H1 (cell line): ENCODE results near the gene IQSEC3. TPM values are rescaled to one million over a fixed set of nuclear protein-coding genes. Genes with fewer than 3 reads are reported as not detected.
"Not testable (repeated sequence)": the region's sequence is repeated elsewhere in the genome, so short reads cannot be mapped to it uniquely, and the experiment has no call there.

Source experiments
- CTCF ChIA-PET: fragments of 300-600 bp; sonication (Branson Sonifier 250); formaldehyde crosslinking; loops from one replicate; lab custom pipeline; 2021; ENCODE audit not compliant: partially characterized antibody; lab: Charles Lee
- POLR2A ChIA-PET: fragments of 300-600 bp; sonication (Branson Sonifier 250); formaldehyde crosslinking; loops from one replicate; lab custom pipeline; 2021; ENCODE audit warnings: inconsistent platforms; ENCODE audit not compliant: partially characterized antibody; lab: Charles Lee
- DNase-seq, 2 experiments: peaks; one replicate each; pipeline versions ENCODE4 v3.0.0 to v3.0.0-alpha.2; 2010 to 2022; ENCODE audit warnings: low spot score in 2 of 2, low read depth in 1 of 2, mixed read lengths in 1 of 2
- FAIRE-seq: peaks from 2 replicates; lab custom pipeline; 2011; peaks lifted over from hg19 to GRCh38; lab: Jason Lieb, UNC
- H2AFZ ChIP-seq: 2 replicates; pipeline ENCODE4 v1.8.1; 2012; ENCODE audit warnings: low read length, inconsistent platforms
- H2AK5ac ChIP-seq: 2 replicates; pipeline ENCODE4 v1.6.1; 2013; ENCODE audit warnings: low read depth, low read length
- H2BK120ac ChIP-seq: replicated peaks from 2 replicates; pipeline ENCODE3; 2013; ENCODE audit warnings: low read depth, low read length, inconsistent platforms
- H2BK12ac ChIP-seq: 2 replicates; pipeline ENCODE4 v1.6.1; 2013; ENCODE audit warnings: low read depth, low read length
- H2BK15ac ChIP-seq: 2 replicates; pipeline ENCODE4 v1.6.1; 2013; ENCODE audit warnings: low read length
- H2BK20ac ChIP-seq: 2 replicates; pipeline ENCODE4 v1.6.1; 2013; ENCODE audit warnings: low read length
- H2BK5ac ChIP-seq: 2 replicates; pipeline ENCODE4 v1.6.1; 2013; ENCODE audit warnings: low read depth, low read length
- H3K14ac ChIP-seq: 2 replicates; pipeline ENCODE4 v1.6.1; 2013; ENCODE audit warnings: inconsistent platforms; ENCODE audit not compliant: insufficient read length
- H3K18ac ChIP-seq: 2 replicates; pipeline ENCODE4 v1.6.1; 2013; ENCODE audit warnings: low read length; ENCODE audit errors: extremely low read depth
- H3K23ac ChIP-seq: 2 replicates; pipeline ENCODE4 v1.6.1; 2013; ENCODE audit warnings: inconsistent platforms; ENCODE audit not compliant: insufficient read length
- H3K23me2 ChIP-seq: 2 replicates; pipeline ENCODE4 v1.6.1; 2013; ENCODE audit warnings: low read depth, low read length
- H3K27ac ChIP-seq: 2 replicates; pipeline ENCODE4 v1.6.1; 2011; ENCODE audit warnings: low read depth, low read length, inconsistent platforms
- H3K27me3 ChIP-seq, 4 experiments: replicated peaks in 1 of 4; 1 replicate in 1 of 4; 2 replicates in 3 of 4; pipeline versions ENCODE4 v1.6.1 to v1.8.1; 2011 to 2013; ENCODE audit warnings: low read length in 3 of 4, mild to moderate bottlenecking in 3 of 4, inconsistent platforms in 2 of 4, mixed read lengths in 2 of 4, moderate library complexity in 1 of 4; ENCODE audit not compliant: control insufficient read depth in 3 of 4, insufficient read depth in 3 of 4; ENCODE audit errors: extremely low read depth in 1 of 4
- H3K36me3 ChIP-seq, 4 experiments: 2 replicates each; pipeline versions ENCODE4 v1.6.1 to v1.8.1; 2011 to 2013; ENCODE audit warnings: mild to moderate bottlenecking in 4 of 4, low read length in 3 of 4, moderate library complexity in 2 of 4, control low read depth in 1 of 4, inconsistent platforms in 1 of 4; ENCODE audit not compliant: insufficient read depth in 4 of 4, control insufficient read depth in 2 of 4
- H3K4ac ChIP-seq: replicated peaks from 2 replicates; pipeline ENCODE3; 2013; ENCODE audit warnings: low read length, low read depth, mixed read lengths, inconsistent platforms; ENCODE audit not compliant: insufficient read length
- H3K4me1 ChIP-seq, 4 experiments: replicated peaks in 1 of 4; 1 replicate in 1 of 4; 2 replicates in 3 of 4; pipeline versions ENCODE4 v1.6.1 to v1.8.1; 2011 to 2013; ENCODE audit warnings: low read length in 3 of 4, inconsistent platforms in 2 of 4, mixed read lengths in 1 of 4; ENCODE audit not compliant: insufficient read depth in 4 of 4, control insufficient read depth in 3 of 4
- H3K4me2 ChIP-seq, 2 experiments: 2 replicates each; pipeline versions ENCODE4 v1.6.1 to v1.8.1; 2011 to 2013; ENCODE audit warnings: low read depth in 2 of 2, low read length in 2 of 2, control low read depth in 1 of 2, inconsistent platforms in 1 of 2, mild to moderate bottlenecking in 1 of 2; ENCODE audit not compliant: insufficient read depth in 1 of 2
- H3K4me3 ChIP-seq, 4 experiments: fragments of 200-600, 300-600 bp in 1 of 4; sonication (generic), shearing (Covaris generic), sonication (Bioruptor Twin) in 1 of 4; 2 replicates each; pipeline versions ENCODE4 v1.5.1 to v1.8.1; 2011 to 2016; ENCODE audit warnings: low read length in 4 of 4, low read depth in 3 of 4, control low read depth in 2 of 4, inconsistent platforms in 2 of 4, mild to moderate bottlenecking in 2 of 4, mixed read lengths in 1 of 4, moderate library complexity in 1 of 4; ENCODE audit not compliant: insufficient read depth in 2 of 4; ENCODE audit errors: extremely low read depth in 1 of 4
- H3K56ac ChIP-seq: replicated peaks from 2 replicates; pipeline ENCODE3; 2013; ENCODE audit warnings: low read depth, mild to moderate bottlenecking, mixed read lengths, low read length, inconsistent platforms; ENCODE audit not compliant: insufficient read length
- H3K79me1 ChIP-seq: 2 replicates; pipeline ENCODE4 v1.6.1; 2013; ENCODE audit warnings: low read depth, low read length, control low read depth
- H3K79me2 ChIP-seq, 2 experiments: 2 replicates each; pipeline versions ENCODE4 v1.6.1 to v1.8.1; 2012 to 2013; ENCODE audit warnings: low read length in 2 of 2, mild to moderate bottlenecking in 2 of 2, inconsistent platforms in 1 of 2; ENCODE audit not compliant: insufficient read depth in 2 of 2, control insufficient read depth in 1 of 2
- H3K9ac ChIP-seq, 4 experiments: replicated peaks in 1 of 4; 1 replicate in 1 of 4; 2 replicates in 3 of 4; pipeline versions ENCODE4 v1.6.1 to v1.8.1; 2011 to 2013; ENCODE audit warnings: low read depth in 3 of 4, low read length in 3 of 4, control low read depth in 2 of 4, mild to moderate bottlenecking in 2 of 4, moderate library complexity in 2 of 4, inconsistent platforms in 1 of 4; ENCODE audit errors: extremely low read depth in 1 of 4
- H3K9me3 ChIP-seq, 2 experiments: 2 replicates each; pipeline versions ENCODE4 v1.6.1 to v1.8.1; 2012 to 2013; ENCODE audit warnings: mild to moderate bottlenecking in 2 of 2, moderate library complexity in 2 of 2, control low read depth in 1 of 2, inconsistent platforms in 1 of 2, low read depth in 1 of 2, low read length in 1 of 2, mixed read lengths in 1 of 2; ENCODE audit not compliant: insufficient read depth in 2 of 2
- H4K20me1 ChIP-seq, 2 experiments: replicated peaks in 1 of 2; 2 replicates each; pipeline versions ENCODE3 to v1.8.1; 2011 to 2013; ENCODE audit warnings: inconsistent platforms in 2 of 2, low read length in 2 of 2, mild to moderate bottlenecking in 1 of 2; ENCODE audit not compliant: insufficient read depth in 2 of 2, control insufficient read depth in 1 of 2
- H4K5ac ChIP-seq: 2 replicates; pipeline ENCODE4 v1.6.1; 2013; ENCODE audit warnings: low read length, low read depth, mixed read lengths, inconsistent platforms; ENCODE audit not compliant: insufficient read length
- H4K8ac ChIP-seq: 2 replicates; pipeline ENCODE4 v1.8.0; 2013; ENCODE audit warnings: mild to moderate bottlenecking, moderate library complexity, low read length, inconsistent platforms; ENCODE audit not compliant: insufficient read depth; ENCODE audit errors: extremely low read depth
- H4K91ac ChIP-seq: replicated peaks from 2 replicates; pipeline ENCODE3; 2013; ENCODE audit warnings: low read length, mixed read lengths, inconsistent platforms; ENCODE audit not compliant: insufficient read length
- WGBS, 2 experiments: shearing (Covaris generic) in 1 of 2; methylation state at CpG; one replicate each; pipeline versions ENCODE4 v1.1.6 to v1.1.7; 2013 to 2015; ENCODE audit warnings: low lambda C conversion rate in 2 of 2, mixed read lengths in 2 of 2, inconsistent platforms in 1 of 2, low coverage in 1 of 2, missing lambda C conversion rate in 1 of 2; ENCODE audit not compliant: insufficient replicate concordance in 2 of 2, insufficient coverage in 1 of 2, insufficient read length in 1 of 2; ENCODE audit errors: extremely low coverage in 1 of 2, missing lambda C conversion rate in 1 of 2; 5-methylcytosine and 5-hydroxymethylcytosine counted together
- long read RNA-seq, 2 experiments: library from RNA in 1 of 2; library from capped mRNA in 1 of 2; stranded (forward); transcript quantifications; one replicate each; pipeline ENCODE4 v2.0.0, GENCODE V29; 2021; ENCODE audit warnings: inconsistent platforms in 1 of 2
- polyA minus RNA-seq, 3 experiments: library from RNA; depleted of rRNA, polyadenylated mRNA; stranded (reverse); fragments of >200 nt; gene quantifications; 1 replicate in 2 of 3; 2 replicates in 1 of 3; pipeline ENCODE4 v1.2.3, GENCODE V29; 2011
- polyA plus RNA-seq, 7 experiments: library from polyadenylated mRNA; depleted of rRNA in 3 of 7; stranded (reverse) in 5 of 7; unstranded in 2 of 7; fragments of >200 nt in 5 of 7; fragments of 200-250 nt in 2 of 7; gene quantifications; 1 replicate in 5 of 7; 2 replicates in 1 of 7; 4 replicates in 1 of 7; pipeline versions ENCODE4 v1.2.1 to v1.2.3, GENCODE V29; 2011 to 2013; ENCODE audit warnings: missing spikeins in 2 of 7, mixed read lengths in 2 of 7
- total RNA-seq: library from RNA; stranded (reverse); fragmentation: NEBNext Ultra II Directional; extraction: Animal tissue kit (Norgen Biotek cat#: 25700); gene quantifications from 2 replicates; pipeline ENCODE4 v1.2.1, GENCODE V29; 2021

The IQSEC3 gene
- total RNA-seq (3.1 and 3.6 TPM in 2 replicates), polyA plus RNA-seq (2011; rRNA removed) (1.2 and 2.2 TPM in 2 replicates), polyA minus RNA-seq (2011; rRNA and poly(A)+ RNA removed) (1.9 and 3.2 TPM in 2 replicates)
- 2.0 TPM for polyA plus RNA-seq (2011; cell fraction: cytosol; rRNA removed)
- 6.2 TPM for polyA plus RNA-seq (2011; cell fraction: nucleus; rRNA removed)
- 1.1 to 3.1 TPM (median 2.0 TPM) in 4 replicates for polyA plus RNA-seq (2012, experiment 1 of 2)
- 5.0 TPM for polyA plus RNA-seq (2012, experiment 2 of 2)
- polyA plus RNA-seq (2013, experiment 1 of 2): 2.8 TPM
- 2.0 TPM for polyA plus RNA-seq (2013, experiment 2 of 2)
- 1.9 TPM for polyA minus RNA-seq (2011; cell fraction: cytosol; rRNA and poly(A)+ RNA removed)
- polyA minus RNA-seq (2011; cell fraction: nucleus; rRNA and poly(A)+ RNA removed): 4.0 TPM
- long read RNA-seq, experiment 1, partial matches to known transcripts: 0 of 2 reads
- long read RNA-seq, experiment 1, other reads (novel, unspliced or antisense): 2 of 2 reads
- long read RNA-seq, experiment 2, partial matches to known transcripts: 0 of 1 reads
- long read RNA-seq, experiment 2, other reads (novel, unspliced or antisense): 1 of 1 reads

- peak within 1 kb of the TSS in 2 of 4 experiments; percentile 20 to 45; a peak in 4 of 8 replicates for H3K4me3 ChIP-seq
- FAIRE-seq, H4K5ac ChIP-seq, H4K91ac ChIP-seq, DNase-seq, H4K8ac ChIP-seq, H2BK20ac ChIP-seq, H3K36me3 ChIP-seq, POLR2A ChIA-PET, H3K9me3 ChIP-seq, CTCF ChIA-PET, H3K79me2 ChIP-seq, H3K79me1 ChIP-seq, H3K18ac ChIP-seq, H3K14ac ChIP-seq, H2AFZ ChIP-seq, H3K23me2 ChIP-seq, H2AK5ac ChIP-seq, H2BK5ac ChIP-seq, H3K4me1 ChIP-seq, H2BK12ac ChIP-seq, H2BK120ac ChIP-seq, H2BK15ac ChIP-seq, H3K56ac ChIP-seq, H3K4ac ChIP-seq, H3K27ac ChIP-seq, H3K9ac ChIP-seq, H3K23ac ChIP-seq, H3K27me3 ChIP-seq, H4K20me1 ChIP-seq: not testable (repeated sequence)
- whole genome bisulfite sequencing, 2 experiments: no CpG with 5 or more reads among the region's 27 CpGs
- peak within 1 kb of the TSS; percentile 67 to 74 for H3K4me2 ChIP-seq
Observed at GRCh38 chr12:66428-66781, at the start of gene IQSEC3. IQSEC3 (plus strand) TSS chr12:66767; CDS start chr12:66883, 116 bp downstream.
